Measurements from ENCODE around the gene GALNT7. TPM values are rescaled to one million over a fixed set of nuclear protein-coding genes. Genes with fewer than 3 reads are reported as not detected.

GALNT7 gene
- total RNA-seq, 1 experiment from 2014 or later, result 13.8 TPM

- Histone ChIP-seq H3K9me2 (replicated peaks; ENCODE audit: low read length) (no peaks in the 10 kb centered on the region), H3F3A (ENCODE audit: low read length, unreplicated experiment) (no peaks in the 10 kb centered on the region), H3K27me3 (ENCODE audit: low read length) (no peaks in the 10 kb centered on the region), H3K4me3 (ENCODE audit: low read length) (no peak overlapping the region), H3K36me3 (ENCODE audit: low read depth, low read length) (no peaks in the 10 kb centered on the region), H2AFZ (ENCODE audit: low read length) (no peak overlapping the region), H3K4me1 (ENCODE audit: insufficient read depth, low read length) (peaks cover 21% of the 10 kb centered on the region), H3K79me2 (ENCODE audit: low read length) (no peaks in the 10 kb centered on the region), H3K4me2 (ENCODE audit: low read length) (no peak overlapping the region), H3K27ac (ENCODE audit: low read length) (no peak overlapping the region), H3K9me3 (ENCODE audit: low read length) (no peaks in the 10 kb centered on the region), H3K9ac (ENCODE audit: low read length) (no peak overlapping the region), H4K20me1 (ENCODE audit: low read length) (no peaks in the 10 kb centered on the region)
- BruUV-seq (replicated peaks), result no TSS peak
- TF ChIP-seq, protein P1, sequence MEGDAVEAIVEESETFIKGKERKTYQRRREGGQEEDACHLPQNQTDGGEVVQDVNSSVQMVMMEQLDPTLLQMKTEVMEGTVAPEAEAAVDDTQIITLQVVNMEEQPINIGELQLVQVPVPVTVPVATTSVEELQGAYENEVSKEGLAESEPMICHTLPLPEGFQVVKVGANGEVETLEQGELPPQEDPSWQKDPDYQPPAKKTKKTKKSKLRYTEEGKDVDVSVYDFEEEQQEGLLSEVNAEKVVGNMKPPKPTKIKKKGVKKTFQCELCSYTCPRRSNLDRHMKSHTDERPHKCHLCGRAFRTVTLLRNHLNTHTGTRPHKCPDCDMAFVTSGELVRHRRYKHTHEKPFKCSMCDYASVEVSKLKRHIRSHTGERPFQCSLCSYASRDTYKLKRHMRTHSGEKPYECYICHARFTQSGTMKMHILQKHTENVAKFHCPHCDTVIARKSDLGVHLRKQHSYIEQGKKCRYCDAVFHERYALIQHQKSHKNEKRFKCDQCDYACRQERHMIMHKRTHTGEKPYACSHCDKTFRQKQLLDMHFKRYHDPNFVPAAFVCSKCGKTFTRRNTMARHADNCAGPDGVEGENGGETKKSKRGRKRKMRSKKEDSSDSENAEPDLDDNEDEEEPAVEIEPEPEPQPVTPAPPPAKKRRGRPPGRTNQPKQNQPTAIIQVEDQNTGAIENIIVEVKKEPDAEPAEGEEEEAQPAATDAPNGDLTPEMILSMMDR (conservative IDR thresholded peaks at IDR 0.05; ENCODE audit: low read depth, low read length), result no peak
- TF ChIP-seq EZH2 (IDR thresholded peaks at IDR 0.05; ENCODE audit: low read length, unreplicated experiment) (no peak), EZH2phosphoT487 (IDR thresholded peaks at IDR 0.05; ENCODE audit: borderline replicate concordance, low read length) (no peak)
- DNase-seq (no peak), ATAC-seq (no peak)
- ChIA-PET POLR2A (ENCODE audit: unreplicated experiment) (no interaction called here), CTCF (no interaction called here)
- intact Hi-C loops (cut with micrococcal nuclease), result no loop called here
These were observed 175.3 kb downstream of the GALNT7 start for GRCh38 chr4:173343832-173344397.

- no peak for TF ChIP-seq EZH2 (IDR thresholded peaks at IDR 0.05; ENCODE audit: low read length, unreplicated experiment)
- TF ChIP-seq EZH2phosphoT487 (IDR thresholded peaks at IDR 0.05; ENCODE audit: borderline replicate concordance, low read length), result no peak
- TF ChIP-seq, protein P1 (conservative IDR thresholded peaks at IDR 0.05; ENCODE audit: low read depth, low read length), result no peak
- Histone ChIP-seq H3F3A (ENCODE audit: low read length, unreplicated experiment) (no peaks in the 10 kb centered on the region), H3K4me2 (ENCODE audit: low read length) (peak overlapping the region; percentile 75), H3K36me3 (ENCODE audit: low read depth, low read length) (no peaks in the 10 kb centered on the region), H2AFZ (ENCODE audit: low read length) (peak overlapping the region; percentile 50; the same call in 1 of the 2 replicates), H3K9ac (ENCODE audit: low read length) (no peak overlapping the region), H3K9me3 (ENCODE audit: low read length) (no peaks in the 10 kb centered on the region), H3K9me2 (replicated peaks; ENCODE audit: low read length) (no peaks in the 10 kb centered on the region), H3K4me3 (ENCODE audit: low read length) (peak overlapping the region; percentile 31; the same call in 1 of the 2 replicates), H3K4me1 (ENCODE audit: insufficient read depth, low read length) (peaks cover 21% of the 10 kb centered on the region), H3K27ac (ENCODE audit: low read length) (0 out of 2 replicates have a peak overlapping the region, but pooled peaks have one; percentile 9), H4K20me1 (ENCODE audit: low read length) (no peaks in the 10 kb centered on the region), H3K79me2 (ENCODE audit: low read length) (no peaks in the 10 kb centered on the region), H3K27me3 (ENCODE audit: low read length) (no peaks in the 10 kb centered on the region)
- ATAC-seq, result peak; percentile 39
- intact Hi-C loops (cut with micrococcal nuclease), result no loop called here
- ChIA-PET CTCF (no interaction called here), POLR2A (ENCODE audit: unreplicated experiment) (interaction anchor here (0.6 kb wide), 1 partner anchor 11 kb away, joined by 11 read pairs; no protein-coding TSS in a partner anchor)
- DNase-seq, result no peak
- no TSS peak for BruUV-seq (replicated peaks)
These were observed 177.0 kb downstream of the GALNT7 start for GRCh38 chr4:173345648-173346047.

DNA sequence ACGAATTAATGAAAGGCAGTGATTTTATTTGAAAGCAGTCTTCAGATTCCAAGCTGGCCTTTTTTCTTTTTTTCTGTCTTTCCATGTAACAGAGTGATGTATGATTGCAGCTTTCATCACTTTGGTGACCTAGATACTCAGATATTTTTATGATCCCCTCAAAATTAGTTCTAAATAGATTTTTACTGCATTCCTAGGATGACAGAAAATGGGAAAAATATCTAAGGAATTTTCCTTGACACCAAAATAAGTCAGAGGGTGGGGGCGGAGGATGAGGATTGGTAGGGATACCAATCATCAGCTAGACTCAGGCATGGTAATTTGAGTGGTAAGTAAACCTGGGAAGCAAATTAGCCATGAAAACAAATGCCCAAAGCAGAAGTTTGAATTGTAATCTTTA, 177.5 kb downstream of the GALNT7 start:
- POLR2A ChIA-PET (ENCODE audit: unreplicated experiment), result no interaction called here
- Histone ChIP-seq H3F3A (ENCODE audit: low read length, unreplicated experiment) (no peaks in the 10 kb centered on the region), H3K79me2 (ENCODE audit: low read length) (no peaks in the 10 kb centered on the region), H3K36me3 (ENCODE audit: low read depth, low read length) (no peaks in the 10 kb centered on the region), H3K9me2 (replicated peaks; ENCODE audit: low read length) (no peaks in the 10 kb centered on the region), H3K9ac (ENCODE audit: low read length) (no peak overlapping the region), H4K20me1 (ENCODE audit: low read length) (no peaks in the 10 kb centered on the region), H3K9me3 (ENCODE audit: low read length) (no peaks in the 10 kb centered on the region), H2AFZ (ENCODE audit: low read length) (peak overlapping the region; percentile 50), H3K4me1 (ENCODE audit: insufficient read depth, low read length) (peaks cover 21% of the 10 kb centered on the region), H3K27ac (ENCODE audit: low read length) (0 out of 2 replicates have a peak overlapping the region, but pooled peaks have one; percentile 9), H3K4me2 (ENCODE audit: low read length) (peak overlapping the region; percentile 75), H3K27me3 (ENCODE audit: low read length) (no peaks in the 10 kb centered on the region), H3K4me3 (ENCODE audit: low read length) (peak overlapping the region; percentile 31; the same call in 1 of the 2 replicates)
- intact Hi-C loops (cut with micrococcal nuclease), result no loop called here
- DNase-seq (peak; percentile 79), ATAC-seq (peak; percentile 80)
- CTCF ChIA-PET, result no interaction called here
- no TSS peak for BruUV-seq (replicated peaks)
- no peak for TF ChIP-seq EZH2 (IDR thresholded peaks at IDR 0.05; ENCODE audit: low read length, unreplicated experiment)
- TF ChIP-seq EZH2phosphoT487 (IDR thresholded peaks at IDR 0.05; ENCODE audit: borderline replicate concordance, low read length), result no peak
- TF ChIP-seq, protein P1 (conservative IDR thresholded peaks at IDR 0.05; ENCODE audit: low read depth, low read length), result no peak

Measured in PC-3 (cell line).